ENCODE results near the gene TAL1.
A peak's percentile ranks its signal among the peaks of the same experiment; 100 is the strongest.

The TAL1 gene

GRCh38 chr1:47192458-47193384 lies 39.3 kb downstream of the TAL1 start:
- H3K36me3 Mint-ChIP-seq (ENCODE audit: low read depth): no peaks in the 10 kb centered on the region
- peak; percentile 80 for DNase-seq
- H3K4me3 Mint-ChIP-seq: no peak overlapping the region
- TF ChIP-seq CTCF (IDR thresholded peaks at IDR 0.05): peak; percentile 95
- no peak overlapping the region for H3K27ac Mint-ChIP-seq
- H3K27me3 Mint-ChIP-seq (ENCODE audit: low read depth, poor library complexity): peaks cover 31% of the 10 kb centered on the region
- H3K4me1 Mint-ChIP-seq: peaks cover 17% of the 10 kb centered on the region
- no peaks in the 10 kb centered on the region for H3K9me3 Mint-ChIP-seq

- no peak overlapping the region for H3K27ac Mint-ChIP-seq
Measured at GRCh38 chr1:47191940-47192457, 40.0 kb downstream of the TAL1 start.

DNA sequence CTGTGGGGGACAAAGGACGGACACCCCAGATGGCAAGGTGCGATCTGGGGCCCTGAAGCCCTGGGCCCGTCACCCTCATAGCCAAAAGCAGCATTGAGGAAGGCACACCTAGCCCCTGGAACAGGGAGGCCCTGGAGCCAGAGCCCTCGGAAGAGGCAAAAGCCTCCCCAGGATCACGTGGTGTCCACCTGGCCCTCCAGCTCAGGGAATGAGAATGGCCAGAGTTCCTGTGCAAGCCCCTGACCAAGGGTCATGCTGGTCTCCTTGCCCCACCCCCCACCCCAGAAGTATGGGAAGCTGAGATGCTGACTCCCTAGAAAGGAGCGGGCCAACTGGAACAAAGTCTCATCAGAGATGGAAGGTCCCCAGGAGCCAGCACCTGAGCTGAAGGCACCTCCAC lies 41.2 kb downstream of the TAL1 start:
- Mint-ChIP-seq H3K4me1 (peaks cover 17% of the 10 kb centered on the region), H3K27me3 (ENCODE audit: low read depth, poor library complexity) (peaks cover 27% of the 10 kb centered on the region), H3K27ac (no peak overlapping the region), H3K9me3 (no peaks in the 10 kb centered on the region), H3K36me3 (ENCODE audit: low read depth) (no peaks in the 10 kb centered on the region), H3K4me3 (no peak overlapping the region)
- no peak for TF ChIP-seq CTCF (IDR thresholded peaks at IDR 0.05)
- no peak for DNase-seq

More at GRCh38 chr1:47191940-47192457, 40.0 kb downstream of the TAL1 start:
- peaks cover 30% of the 10 kb centered on the region for H3K27me3 Mint-ChIP-seq (ENCODE audit: low read depth, poor library complexity)
- H3K4me3 Mint-ChIP-seq: no peak overlapping the region
- H3K9me3 Mint-ChIP-seq: no peaks in the 10 kb centered on the region
- no peak for DNase-seq
- H3K36me3 Mint-ChIP-seq (ENCODE audit: low read depth): no peaks in the 10 kb centered on the region
- peaks cover 17% of the 10 kb centered on the region for H3K4me1 Mint-ChIP-seq
- no peak for TF ChIP-seq CTCF (IDR thresholded peaks at IDR 0.05)

GRCh38 chr1:47190509-47190855 lies 41.5 kb downstream of the TAL1 start:
- Mint-ChIP-seq H3K9me3 (no peaks in the 10 kb centered on the region), H3K4me3 (no peak overlapping the region), H3K27ac (no peak overlapping the region), H3K4me1 (peaks cover 17% of the 10 kb centered on the region), H3K36me3 (ENCODE audit: low read depth) (no peaks in the 10 kb centered on the region), H3K27me3 (ENCODE audit: low read depth, poor library complexity) (peaks cover 30% of the 10 kb centered on the region)
- no peak for DNase-seq
- no peak for TF ChIP-seq CTCF (IDR thresholded peaks at IDR 0.05)

GRCh38 chr1:47189844-47190508 lies 42.0 kb downstream of the TAL1 start, which contains the start of gene PDZK1IP1:
Gene PDZK1IP1, minus strand, starts transcription at chr1:47190036. Its CDS starts 104 bp downstream, at chr1:47189932.
- no peak within 1 kb of the TSS for H3K4me3 Mint-ChIP-seq
- no peak for TF ChIP-seq CTCF (IDR thresholded peaks at IDR 0.05)
- H3K27ac Mint-ChIP-seq: no peak within 1 kb of the TSS
- H3K4me1 Mint-ChIP-seq: peaks cover 17% of the 10 kb centered on the region
- no peak for DNase-seq
- peaks cover 28% of the 10 kb centered on the region for H3K27me3 Mint-ChIP-seq (ENCODE audit: low read depth, poor library complexity)
- H3K36me3 Mint-ChIP-seq (ENCODE audit: low read depth): no peaks in the 10 kb centered on the region
- no peaks in the 10 kb centered on the region for H3K9me3 Mint-ChIP-seq

All from nephron progenitor cell (in vitro differentiated cells).